Activated CD8-positive, alpha-beta memory T cell treated with anti-CD3 and anti-CD28 coated beads for 24 hours (primary cell): ENCODE measurements around the gene C19orf44.
"Not testable (repeated sequence)": the region's sequence is repeated elsewhere in the genome, so short reads cannot be mapped to it uniquely, and the experiment has no call there.

Experiments
- DNase-seq: peaks from one replicate; pipeline ENCODE4 v3.0.0-alpha.2; 2020

C19orf44 gene

DNA sequence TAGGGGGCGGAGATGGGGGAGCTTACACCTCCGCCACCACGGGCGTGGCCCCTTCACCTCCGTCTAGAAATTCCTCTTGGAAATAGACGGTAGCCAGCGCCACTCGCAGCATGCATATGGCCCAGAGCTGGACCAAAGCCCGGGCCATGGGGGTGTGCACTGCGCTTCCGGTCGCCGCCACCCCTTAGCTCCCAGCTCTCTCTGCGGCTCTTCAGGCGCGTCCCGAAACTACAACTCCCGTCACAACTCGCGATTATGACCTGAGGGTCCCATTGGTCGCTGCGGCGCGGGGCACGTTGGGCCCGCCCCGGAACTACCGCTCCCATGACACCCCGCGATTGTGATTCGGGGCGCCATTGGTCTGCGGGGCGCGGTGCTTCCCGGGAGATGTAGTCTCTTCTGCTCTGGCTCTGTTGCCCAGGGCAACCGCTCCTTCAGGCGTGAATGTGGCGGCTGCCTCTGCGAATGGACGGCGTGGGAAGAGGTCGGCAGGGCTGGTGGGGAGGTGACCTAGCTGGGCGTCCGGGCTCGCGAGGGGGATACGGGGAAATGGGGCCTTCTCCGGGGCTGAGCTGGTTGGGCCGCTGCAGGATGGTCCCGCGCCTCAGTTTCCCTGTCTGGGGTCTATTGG lies at the start of gene C19orf44, which contains the start of gene CALR3:
C19orf44 (plus strand) TSS at position 413 of the 631 bp plus-strand sequence. CDS start 4,399 bp downstream, outside the sequence.
CALR3 (minus strand) TSS at position 186 of the 631 bp plus-strand sequence; CDS start at position 148, 38 bp downstream.
- DNase-seq, result peak; percentile 97

DNA sequence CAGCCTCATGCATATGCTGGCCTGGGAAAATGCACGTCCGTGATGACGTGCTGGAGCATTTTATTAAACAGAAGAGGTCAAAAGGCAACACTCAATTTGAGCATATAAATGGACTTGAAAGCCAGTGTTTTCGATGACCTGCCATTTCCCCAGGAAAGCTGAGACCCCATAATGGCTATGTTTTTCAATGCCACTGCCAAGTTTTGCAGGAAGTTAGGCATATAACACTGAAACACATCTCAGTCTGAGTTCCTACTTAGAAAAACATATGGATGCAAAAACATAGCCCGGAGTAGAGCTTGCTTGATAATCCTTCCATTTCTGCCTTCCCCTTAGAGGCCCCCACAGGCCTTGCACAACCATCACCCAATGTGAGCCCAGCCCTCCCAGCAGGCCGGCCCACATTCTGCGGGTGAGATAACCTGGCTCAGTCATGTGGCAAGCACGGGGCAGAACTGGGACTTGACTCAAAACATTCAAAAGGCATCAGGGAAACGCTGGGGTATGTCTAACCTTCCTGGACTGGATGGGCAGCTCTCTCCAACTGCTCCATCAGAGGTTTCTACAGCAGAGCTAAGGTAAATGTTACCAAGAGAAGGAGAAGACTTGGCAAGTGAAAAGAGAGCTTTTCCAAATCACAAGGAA lies 49.3 kb upstream of the C19orf44 start:
- DNase-seq, result peak; percentile 73

DNA sequence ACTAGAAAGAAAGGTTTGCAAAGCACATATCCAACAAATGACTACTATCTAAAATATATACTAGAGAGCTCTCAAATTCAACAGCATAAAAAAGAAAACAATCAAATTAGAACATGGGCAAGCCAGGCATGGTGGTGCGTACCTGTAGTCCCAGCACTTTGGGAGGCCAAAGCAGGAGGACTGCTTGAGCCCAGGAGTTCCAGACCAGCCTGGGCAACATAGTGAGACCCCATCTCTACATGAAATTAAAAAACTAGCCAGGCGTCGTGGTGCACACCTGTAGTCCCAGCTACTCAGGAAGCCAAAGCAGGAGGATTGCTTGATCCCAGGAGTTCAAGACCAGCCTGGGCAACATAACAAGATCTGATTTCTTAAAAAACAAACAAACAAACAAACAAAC lies 47.3 kb upstream of the C19orf44 start:
- not testable (repeated sequence) for DNase-seq

DNA sequence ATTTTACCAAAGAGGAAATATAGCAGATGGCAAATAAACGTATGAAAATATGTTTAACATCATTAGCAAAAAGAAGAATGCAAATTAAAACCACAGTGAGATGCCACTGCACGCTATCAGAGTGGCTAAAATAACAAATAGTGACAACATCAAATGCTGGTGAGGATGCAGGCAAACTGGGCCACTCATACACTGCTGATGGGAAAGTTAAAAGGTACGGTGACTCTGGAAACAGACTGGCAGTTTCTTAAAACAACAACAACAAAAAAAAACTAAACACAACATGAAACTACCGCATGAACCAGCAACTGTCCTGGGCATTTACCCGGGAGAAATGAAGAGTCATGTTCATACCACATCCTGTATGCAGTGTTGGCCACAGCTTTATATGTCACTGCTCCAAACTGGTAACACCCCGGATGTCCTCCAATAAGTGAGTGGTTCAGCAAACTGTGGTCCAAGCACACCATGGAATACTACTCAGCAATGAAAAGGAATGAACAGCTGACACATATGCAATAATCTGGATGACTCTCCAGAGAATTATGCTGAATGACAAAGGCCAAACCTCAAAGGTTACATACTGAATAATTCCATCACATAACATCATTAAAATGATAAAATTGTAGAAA lies 46.7 kb upstream of the C19orf44 start:
- no peak for DNase-seq

DNA sequence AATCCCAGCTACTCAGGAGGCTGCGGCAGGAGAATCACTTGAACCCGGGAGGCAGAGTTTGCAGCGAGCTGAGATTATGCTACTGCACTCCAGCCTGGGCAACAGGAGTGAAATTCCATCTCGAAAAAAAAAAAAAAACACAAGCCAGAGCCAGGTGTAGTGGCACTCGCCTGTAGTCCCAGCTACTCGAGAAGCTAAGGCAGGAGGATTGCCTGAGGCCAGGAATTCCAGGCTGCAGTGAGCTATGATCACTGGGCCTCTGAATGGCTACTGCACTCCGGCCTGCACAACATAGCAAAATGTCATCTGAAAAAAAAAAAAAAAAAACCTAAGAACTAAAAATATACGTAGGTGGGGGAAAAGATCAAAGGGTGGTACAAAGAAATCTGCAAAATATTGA lies 43.9 kb upstream of the C19orf44 start:
- DNase-seq, result no peak

DNA sequence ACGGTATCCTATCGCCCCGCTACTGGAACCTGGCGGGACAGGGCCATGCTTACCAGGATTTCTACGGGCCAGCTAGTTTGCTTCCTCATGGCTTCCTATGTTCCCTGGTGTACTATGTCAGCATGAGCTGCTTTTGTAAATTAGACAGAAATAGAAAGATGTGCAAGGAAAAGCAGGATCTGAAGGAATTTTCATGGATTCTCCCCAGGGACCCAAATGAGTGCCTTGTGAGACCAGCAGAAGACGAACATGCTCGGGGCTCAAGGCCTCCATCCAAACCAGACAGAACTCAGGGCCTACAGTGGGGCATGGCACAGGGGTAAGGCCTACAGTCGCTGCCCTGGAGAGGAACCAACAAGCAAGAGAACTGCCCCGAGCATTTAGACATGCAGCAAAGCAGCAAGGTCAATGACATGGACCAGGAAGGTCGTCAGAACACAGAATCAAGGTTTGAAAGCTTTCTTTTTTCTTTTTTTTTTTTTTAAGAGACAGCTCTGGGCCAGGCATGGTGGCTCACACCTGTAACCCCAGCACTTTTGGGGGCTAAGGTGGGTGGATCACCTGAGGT lies 41.8 kb upstream of the C19orf44 start:
- DNase-seq, result no peak

DNA sequence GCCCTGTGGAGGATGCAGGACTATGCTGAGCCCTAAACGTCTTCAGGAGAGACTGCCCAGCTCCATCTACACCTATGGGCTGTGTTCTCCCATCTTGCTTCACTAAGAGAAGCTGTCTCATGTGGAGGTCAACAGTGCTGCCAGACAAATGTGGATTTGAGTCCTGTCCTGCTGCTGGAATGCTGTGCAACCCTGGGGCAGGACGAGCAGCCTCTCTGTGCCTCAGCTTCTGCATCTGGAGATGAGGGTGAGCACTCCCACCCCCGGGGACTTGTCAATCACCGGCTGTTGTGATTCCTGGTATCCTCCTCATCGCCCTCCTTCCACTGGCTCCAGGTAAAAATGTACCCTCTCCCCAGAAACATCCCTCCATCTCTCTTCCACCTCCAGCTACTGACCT lies 40.7 kb upstream of the C19orf44 start:
- DNase-seq, result no peak

DNA sequence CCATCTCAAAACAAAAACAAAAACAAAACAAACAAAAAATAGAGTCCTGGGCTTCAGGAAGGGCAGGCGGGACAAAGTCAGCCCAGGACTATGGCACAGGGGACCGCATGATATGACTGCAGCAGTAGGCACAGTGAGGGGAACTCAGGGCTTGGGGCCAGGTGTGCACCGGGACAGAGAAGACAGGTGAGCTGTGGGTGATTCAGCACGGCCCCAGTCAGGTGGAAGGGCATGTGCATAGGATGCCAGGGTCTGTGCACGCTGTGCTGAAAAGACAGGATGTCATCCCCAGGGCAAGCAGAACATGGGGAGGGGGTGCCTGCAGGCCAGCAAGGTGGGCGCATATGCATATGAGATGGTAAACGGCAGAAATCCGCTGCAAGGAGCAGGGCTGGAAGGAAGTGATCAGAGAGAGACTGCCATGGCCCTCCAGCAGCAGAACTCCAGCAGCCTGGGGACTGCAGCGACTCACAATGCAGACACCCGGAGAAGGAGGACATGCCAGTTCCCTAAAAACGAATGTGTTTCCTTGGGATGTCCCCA lies 39.5 kb upstream of the C19orf44 start:
- no peak for DNase-seq

DNA sequence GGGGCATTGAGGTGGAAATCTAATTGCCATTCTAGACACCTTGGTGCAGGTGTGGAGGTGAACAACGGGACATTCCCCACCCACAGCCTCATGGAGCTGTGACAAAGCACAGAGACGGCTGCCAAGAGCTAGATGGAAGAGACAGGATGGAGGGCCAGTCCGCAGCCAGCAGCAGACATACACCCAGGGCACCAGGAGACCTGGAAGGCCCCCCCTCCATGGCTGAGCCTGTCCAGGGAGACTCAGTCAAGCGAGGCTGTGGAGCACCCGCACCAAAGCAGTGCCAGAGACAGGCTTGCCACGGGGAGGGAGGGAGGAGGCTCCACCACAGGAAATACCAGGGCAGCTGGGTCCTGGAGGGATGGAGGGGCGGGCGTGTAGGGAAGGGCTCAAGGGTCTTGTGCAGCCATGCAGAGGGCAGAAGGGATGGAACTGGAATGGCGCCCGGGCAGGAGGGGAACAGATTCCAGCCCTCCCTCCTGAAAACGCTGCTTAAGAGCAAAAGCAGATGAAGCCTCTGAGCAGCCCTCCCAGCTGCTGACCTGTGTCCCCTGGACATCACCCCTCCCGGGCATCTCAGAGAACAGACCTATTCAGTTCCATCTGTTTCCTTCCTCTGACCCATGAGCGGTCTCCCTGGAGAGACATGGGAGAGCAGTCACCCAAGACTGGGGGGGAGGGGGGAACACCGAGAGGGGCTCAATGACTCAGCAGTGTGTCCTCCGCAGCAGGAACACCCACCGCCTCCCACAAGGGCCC lies 38.8 kb upstream of the C19orf44 start:
- no peak for DNase-seq

DNA sequence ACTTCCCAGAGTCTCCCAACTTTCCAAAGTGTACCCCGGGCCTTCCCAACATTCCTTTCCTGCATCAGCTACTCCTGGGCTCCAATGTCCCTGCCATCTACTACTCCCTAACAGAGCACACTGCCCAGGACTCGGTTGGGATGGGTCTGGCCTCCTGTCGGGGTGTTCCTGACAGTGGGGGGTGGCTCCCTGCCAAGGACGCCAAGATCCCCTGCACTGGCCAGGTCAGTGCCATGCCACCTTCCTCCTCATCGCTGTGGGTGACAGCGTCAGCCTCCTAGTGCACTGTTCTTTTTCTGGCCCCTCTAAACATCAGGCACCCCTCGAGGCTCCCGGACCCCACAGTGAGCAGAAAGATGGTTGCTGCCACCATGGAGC lies 38.3 kb upstream of the C19orf44 start:
- no peak for DNase-seq

DNA sequence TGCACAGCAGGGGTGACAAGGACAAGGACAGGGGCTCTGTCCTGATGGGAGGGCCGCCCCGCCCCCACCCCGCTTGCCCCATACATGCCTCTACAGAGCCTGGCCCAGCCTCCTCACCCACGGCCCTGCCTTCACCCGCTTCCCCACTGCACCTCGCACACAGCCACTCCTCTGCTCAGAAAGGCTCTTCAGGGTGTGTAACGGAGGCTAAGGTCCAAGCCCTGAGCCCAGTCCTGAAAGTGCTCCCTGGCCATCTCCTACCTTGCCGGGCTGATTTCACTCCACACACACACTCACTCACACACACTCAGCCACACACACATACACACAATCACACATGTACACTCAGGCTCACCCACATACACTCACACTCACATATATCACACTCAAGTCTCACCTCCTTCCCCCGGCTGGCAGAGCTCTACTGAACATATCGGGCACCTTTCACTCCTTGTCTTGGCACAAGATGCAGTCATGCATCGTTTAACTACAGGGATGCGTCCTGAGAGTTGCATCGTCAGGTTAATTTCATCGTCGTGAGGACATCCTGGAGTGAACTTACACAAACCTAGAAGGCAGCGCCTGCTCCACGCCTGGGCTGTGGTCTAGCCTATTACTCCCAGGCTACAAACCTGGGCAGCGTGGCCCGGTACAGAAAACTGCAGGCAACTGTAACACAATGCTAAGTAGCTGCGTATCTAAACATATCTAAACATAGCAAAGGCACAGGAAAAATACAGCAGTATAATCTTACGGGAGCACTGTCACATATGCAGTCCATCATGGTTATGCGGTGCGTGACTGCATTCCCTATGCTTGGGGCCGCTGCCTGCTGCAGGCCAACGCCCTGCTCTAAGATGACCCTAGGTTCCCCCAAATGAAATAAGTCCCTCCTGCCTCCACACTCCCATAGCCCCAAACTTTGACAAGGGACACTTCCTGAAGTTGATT lies 37.5 kb upstream of the C19orf44 start:
- no peak for DNase-seq

DNA sequence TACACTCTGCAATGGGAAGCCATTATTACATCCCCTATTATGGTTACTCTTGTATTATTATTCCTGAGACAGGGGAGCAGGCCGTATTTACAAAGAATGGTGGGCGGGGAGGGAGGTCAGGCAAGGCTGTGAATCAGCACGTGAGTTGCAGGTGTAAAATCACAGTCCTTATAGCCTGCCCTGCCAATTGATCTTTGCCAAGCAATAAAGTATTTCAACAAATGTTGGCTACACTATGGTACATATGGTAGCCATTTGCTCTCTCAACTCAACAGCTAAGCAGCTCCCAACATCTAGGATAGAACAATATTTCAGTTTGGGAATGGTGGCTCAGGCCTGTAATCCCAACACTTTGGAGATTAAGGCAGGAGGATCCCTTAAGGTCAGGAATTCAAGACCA lies 36.5 kb upstream of the C19orf44 start:
- DNase-seq, result no peak

DNA sequence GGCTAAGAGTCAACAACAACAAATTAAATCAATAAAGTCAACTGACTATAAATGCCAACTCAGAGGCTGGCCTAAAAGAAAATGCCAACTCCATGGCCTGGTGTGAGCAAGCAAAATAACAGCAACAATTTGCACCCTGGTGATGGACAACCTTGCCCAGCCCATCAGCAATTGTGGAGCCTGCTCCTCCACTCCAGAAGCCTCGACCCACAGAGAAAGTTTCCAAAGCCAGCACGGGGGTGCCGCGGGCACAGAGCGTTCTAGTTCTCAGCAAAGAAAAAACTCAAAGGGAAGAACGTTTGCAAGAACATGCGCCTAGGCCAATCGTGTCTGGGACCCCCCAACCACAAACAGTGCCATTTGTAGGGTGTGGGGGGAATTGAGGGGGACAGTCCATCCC lies 35.7 kb upstream of the C19orf44 start:
- DNase-seq, result no peak

DNA sequence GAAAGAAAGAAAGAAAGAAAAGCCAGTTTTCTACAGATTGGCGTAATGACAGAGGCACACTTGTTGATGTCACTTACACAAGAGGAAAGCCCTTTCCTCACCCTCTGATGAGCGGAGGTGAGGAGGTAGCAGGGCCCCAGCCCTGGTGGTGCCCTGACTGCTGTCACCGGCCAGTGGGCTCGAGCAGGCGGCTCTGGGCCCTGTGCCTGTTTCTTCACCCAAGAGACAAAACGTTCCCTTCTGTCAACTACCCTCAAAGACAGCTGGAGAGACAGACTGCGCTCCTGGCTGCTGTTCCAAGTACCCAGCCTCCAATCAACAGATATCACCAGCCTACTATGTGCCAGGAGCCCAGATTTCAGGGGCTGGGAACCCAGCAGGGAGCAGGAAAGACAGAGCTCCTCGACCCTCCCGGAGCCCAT lies 34.6 kb upstream of the C19orf44 start:
- DNase-seq, result no peak

DNA sequence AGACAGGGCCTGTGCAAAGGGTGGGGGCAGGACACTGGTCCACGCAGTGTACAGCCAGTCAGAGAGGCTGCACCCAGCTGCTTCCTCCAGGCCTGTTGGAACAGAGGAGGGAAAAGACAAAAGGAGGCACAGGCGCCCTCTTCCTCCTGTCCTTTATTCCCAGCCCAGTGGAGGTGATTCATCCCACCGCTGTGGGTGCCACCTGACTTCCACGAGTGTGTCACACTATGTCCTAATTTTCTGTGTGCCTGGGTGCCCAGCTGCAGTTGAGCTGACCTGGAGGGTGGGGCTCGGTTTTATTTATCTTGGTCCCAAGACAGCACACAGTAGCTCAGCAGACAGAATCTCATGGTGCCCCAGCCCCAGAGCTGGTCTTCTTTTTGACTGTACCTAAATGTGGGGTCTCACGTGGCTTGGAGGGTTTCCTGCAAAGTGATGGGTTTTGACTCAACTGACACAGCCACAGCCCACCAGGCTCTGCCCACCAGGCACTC lies 33.4 kb upstream of the C19orf44 start:
- no peak for DNase-seq

DNA sequence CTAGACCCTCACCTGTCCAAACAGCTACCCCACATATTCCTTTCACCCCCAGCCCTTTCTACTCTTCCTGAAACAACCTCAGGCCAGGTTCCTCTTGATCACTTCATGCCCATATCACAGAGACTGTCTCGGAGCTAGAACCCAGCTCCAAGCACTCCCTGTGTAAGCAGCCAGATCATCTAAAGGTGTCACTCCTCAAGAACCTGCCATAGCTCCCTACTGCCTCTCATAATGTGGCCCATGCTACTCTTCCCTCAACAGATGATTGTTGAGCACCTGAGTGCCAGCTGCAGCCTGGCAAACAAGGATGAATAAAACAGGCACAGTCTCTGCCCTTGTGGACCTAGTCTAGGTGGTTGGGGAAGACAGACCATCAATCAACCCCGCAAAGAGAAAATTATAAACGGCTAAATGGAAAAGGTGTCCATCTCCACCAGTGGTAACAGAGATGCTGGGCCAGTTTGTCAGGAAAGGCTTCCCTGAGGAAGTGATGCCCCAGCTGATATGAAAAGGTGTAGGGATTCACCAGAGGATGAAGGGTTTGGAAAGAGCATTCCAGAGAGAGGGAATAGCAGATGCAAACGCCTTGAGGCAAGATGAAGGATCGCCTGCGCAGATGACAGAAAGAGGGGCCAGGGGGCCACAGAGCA lies 32.7 kb upstream of the C19orf44 start:
- no peak for DNase-seq

DNA sequence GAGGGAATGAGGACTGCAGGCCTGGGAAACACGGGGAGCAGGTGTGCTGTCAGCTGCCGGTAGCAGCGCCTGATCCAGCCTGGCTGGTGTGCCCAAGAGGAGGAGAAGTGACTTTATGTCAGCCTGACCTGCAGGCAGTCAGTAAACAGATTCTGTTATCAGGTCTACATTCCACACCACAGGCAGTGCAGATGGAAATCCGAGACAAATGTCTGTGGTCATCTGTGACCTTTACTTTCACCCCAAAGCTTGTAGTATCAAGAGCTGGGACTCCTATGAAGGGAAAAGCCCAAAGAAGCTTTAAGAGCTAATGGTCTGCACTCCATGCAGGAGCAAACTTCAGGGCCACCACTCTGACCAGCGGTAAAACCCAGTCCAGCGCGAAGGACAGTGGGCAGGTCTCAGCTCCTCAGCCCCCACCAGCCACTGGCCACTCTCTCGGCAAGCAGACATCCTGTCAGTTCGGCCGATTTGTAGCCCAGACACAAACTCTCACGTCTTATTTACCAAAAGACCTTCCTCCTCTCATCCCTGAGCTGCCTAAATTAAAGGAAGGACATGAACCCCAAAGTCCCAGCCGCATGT lies 32.1 kb upstream of the C19orf44 start:
- DNase-seq, result no peak

DNA sequence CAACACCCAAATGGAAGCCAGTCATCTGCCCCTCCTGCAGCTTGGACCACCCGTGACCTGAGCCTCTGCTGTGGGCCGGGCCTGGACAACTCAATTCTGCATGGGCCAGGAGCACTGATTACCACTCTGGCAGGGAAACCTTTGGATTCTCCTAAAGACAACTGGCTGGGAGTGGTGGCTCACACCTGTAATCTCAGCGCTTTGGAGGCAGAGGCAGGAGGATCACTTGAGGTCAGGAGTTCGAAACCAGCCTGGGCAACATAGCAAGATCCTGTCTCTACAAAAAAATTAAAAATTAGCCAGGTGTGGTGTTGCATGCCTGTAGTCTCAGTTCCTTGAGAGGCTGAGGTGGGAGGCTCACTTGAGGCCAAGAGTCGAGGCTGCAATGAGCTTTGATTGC lies 31.0 kb upstream of the C19orf44 start:
- DNase-seq, result no peak

DNA sequence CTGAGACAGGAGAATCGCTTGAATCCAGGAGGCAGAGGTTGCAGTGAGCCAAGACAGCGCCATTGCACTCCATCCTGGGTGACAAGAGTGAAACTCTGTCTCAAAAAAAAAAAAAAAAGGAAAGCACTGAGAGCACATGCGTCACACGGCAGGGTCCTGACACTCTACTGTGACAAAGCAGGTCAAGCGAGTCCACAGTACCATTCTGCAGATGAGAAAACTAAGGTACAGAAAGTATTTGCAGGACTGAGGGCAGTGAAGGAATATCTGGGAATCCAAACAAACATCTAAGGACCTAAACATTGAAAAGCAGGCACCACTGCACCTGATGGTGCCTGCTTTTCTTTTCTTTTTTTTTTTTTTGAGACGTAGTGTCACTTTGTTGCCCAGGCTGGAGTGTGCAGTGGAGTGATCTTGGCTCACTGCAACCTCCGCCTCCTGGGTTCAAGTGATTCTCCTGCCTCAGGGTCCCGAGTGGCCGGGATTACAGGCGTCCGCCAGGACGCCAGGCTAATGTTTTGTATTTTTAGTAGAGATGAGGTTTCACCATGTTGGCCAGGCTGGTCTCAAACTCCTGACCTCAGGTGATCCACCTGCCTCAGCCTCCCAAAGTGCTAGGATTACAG lies 29.3 kb upstream of the C19orf44 start:
- DNase-seq, result not testable (repeated sequence)

DNA sequence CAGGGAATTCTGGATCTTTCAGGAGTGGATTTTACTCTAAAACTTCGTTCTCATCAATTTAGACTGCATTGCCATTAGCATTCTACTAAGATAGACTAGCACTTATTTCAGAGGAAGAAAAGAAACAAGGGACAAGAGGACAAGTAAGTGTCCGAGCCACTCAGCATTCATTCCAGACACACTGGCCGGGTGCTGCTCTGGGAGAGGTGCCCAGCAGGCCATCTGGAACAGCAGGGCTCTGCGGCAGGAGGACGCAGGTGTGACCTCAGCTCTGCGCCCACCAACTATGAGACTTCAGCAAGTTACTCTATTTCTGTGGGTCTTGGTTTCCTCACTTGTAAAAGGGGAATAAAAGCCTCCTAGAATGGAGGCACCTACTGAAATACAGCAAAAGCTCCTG lies 28.6 kb upstream of the C19orf44 start:
- no peak for DNase-seq
